ENCODE measurements around the gene BARHL2.

BARHL2 gene

DNA sequence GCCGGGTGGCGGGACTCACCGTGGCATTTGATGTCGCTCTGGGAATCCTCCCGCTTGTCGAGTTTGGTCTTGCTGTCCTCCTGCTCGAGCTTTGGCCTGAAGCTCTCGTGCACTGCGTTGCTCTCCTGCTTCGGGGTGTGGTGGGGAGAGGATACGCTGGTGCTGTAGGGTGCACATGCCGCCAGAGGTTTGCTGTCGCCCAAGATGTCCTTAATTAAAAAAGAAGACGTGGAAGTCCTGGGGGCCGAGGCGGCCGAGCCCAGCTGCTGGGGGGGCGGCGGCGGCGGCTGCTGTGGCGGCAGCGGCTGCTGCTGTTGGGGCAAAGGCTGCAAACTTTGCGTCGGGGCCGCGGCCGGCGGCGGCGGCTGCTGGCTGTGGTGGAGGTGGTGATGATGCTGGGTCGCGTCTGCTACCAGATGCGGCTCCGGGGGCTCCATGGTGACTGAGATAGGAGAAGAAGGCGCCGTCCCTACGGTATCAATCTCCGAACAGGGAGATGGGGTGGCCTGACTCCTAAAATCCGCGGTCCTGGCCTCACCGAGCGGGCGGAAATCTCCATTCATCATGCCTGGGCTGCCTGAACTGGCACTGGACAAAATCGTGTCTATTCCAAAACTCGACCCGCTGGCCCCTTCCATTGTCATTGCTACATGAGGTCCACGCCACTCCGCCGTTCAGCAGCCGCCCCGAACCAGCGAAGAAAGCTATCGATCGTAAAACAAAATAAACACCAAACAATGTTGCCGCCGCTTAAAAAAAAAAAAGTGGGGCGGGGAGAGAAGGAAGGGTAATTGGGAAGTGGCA is at the start of gene BARHL2:
TSS of gene BARHL2 (minus strand) at position 751 of the 804 bp plus-strand sequence. CDS start at position 644, 107 bp downstream.
- DNase-seq, result no peak

DNA sequence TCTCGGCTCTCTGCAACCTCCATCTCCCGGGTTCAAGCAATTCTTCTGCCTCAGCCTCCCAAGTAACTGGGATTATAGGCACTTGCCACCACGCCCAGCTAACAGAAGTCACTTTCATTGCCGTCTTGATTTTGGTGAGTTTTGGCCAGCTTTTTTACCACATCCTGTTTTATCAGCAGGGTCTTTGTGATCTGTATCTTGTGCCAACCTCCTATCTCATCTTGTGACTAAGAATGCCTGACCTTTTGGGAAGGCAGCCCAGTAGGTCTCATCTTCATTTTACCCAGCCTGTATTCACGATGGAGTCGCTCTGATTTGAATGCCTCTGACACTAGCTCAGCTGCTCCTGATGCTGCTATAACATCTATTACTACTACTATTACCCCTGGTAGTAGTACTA is 46.8 kb upstream of the BARHL2 start:
- no peak for DNase-seq

DNA sequence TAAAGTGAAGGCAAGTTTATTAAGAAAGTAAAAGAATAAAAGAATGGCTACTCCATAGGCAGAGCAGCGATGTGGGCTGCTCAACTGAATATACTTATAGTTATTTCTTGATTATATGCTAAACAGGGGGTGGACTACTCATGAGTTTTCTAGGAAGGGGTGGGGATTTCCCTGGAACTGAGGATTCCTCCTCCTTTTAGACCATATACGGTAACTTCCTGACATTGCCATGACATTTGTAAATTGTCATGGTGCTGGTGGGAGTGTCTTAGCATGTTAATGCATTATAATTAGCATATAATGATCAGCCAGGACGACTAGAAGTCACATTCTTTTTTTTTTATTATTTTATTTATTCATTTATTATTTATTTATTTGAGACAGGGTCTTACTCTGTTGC is 46.4 kb upstream of the BARHL2 start:
- no peak for DNase-seq

DNA sequence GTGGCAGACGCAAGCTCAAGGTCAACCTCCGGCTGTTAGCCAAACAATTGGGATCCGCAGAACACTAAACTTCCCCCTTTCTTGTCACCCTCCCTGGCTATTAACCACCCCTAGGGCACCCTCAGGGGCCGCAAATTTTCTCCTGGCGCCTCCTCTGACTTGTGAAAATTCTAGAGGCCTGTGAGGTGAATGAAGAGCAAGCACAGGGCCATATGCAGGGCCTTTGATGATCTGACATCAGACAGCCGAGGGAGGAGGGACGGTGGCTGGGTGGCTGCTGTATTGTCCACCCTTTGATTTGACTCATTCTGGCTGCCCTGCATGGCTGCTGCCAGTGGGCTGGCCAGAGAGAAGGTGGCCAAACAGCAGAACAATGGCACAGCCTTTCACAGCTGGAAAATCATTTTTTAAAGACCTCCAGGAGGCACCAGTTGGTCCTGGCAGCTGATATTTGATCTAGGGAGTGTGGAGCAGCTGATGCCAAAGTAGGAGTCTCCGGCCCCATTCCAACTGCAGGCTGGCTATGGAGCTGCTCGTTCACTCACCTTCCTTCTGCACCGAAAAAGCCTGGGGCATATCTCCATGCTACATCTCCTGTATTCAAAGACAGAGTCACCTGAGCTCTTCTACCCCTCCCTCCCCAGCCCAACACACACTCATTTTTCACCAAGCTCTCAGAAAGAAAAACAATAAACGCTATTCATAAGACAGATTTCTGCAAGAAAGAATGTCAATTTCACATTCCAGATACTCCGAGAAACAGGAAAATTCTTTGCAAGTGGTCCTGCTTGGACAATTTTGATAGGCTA is 44.9 kb upstream of the BARHL2 start:
- DNase-seq, result no peak

DNA sequence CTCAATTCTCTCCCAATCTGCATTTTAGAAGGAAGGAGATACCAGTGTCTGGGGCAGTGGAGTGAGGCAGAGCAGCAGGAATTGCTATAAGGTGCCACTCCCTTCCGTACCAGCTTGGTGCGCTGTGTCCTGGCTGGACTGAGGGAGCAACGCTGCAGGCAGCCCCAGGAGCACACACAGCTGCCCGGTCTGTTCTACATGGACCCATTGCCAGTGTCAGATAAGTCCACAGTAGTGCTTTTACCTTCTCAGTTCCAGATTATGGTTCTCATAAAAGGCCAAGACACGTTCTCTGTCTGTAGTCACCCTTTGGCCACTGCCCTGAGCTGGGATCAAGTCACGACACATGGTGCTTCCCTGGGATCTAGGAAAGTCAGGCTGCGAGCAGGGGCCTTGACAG is 44.1 kb upstream of the BARHL2 start:
- DNase-seq, result no peak

DNA sequence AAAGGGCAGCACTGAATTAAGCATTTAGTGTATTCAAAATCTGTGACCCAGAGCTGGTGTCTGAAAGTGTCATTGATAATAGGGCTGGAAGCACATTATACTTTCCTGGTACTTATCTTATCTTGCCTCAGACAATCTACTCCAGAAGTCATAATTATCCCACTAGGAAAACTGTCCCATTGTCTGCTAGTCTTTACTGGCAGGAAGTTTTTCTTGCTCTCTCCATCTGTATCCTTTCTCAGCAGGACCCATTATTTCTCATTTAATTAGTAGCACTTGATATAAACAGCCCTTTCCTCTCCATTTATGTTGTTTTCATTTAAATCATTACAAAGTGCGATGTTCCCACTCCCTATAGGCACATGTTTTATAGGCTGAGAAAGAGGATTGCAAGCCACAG is 36.5 kb upstream of the BARHL2 start:
- DNase-seq, result no peak

DNA sequence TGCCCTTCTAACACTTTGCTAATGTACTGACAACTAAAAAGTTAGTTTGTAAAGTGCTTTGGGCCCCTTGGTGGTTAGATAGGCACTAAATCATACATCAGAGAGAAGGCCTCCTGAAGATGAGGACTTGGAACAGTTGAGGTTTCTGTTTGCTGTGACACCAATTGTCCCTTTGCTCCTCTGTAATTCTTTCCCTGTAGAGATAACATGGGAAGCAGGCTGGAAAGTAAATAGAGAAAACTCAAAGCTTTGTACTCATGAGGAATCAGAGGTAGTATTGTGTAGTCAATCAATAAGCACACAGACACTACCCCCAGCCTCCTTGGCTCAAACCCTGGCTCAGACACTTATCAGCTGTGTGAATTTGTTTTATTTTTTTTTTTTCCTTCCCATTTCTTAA is 31.6 kb upstream of the BARHL2 start:
- no peak for DNase-seq

DNA sequence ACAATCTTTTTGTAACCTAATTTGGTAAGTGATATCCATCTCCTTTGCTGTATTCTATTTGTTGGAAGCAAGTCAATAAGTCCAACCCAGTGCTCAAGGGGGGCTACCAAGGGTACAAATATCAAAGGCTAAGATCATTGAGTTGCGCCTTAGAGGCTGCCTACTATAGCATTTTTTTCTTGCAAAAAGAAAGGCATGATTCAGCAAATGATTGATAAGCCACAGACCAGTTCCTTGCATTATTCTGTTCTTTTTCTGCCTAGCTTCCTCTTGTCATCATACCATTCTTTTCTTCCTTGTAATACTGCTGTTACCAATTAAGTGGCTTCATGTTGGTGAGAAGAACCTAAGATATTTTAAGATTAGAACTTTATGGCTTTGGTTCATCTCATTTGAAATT is 29.8 kb upstream of the BARHL2 start:
- no peak for DNase-seq

DNA sequence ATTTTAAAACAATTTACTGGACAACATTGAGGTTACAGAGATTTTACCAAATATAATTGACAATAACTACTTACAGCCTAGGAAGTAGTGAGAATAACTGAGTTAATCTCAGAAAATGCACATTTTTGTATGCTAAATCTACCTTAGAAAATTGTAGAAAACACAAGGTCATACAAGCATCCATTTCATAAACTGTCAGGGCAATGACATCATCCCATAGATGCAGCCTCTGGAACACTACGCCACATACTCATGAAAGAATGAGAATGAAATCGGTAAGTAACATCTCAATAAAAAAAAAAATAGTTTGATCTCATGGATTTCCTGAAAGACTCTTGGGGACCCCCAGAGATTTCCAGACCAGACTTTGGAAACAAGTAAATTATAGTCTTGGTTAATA is 28.9 kb upstream of the BARHL2 start:
- no peak for DNase-seq

DNA sequence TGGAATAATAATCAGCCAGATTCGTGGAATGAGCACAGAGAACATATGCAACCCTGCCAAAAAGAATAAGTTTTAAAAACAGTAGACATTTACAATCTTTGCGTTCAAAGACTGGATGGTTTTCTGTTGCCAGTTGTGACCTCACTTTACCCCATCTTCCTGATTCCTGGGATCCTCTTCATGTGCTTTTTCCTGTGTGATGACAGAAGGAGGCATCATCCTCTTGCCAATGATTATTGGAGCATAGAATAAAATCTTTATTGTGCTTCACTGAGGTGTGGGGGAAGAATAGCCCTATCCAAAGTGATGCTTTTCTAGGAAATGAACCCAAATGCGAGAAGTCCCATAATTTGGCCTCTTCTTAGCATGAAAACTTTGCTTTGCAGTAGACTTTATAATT is 15.0 kb upstream of the BARHL2 start:
- DNase-seq, result no peak

DNA sequence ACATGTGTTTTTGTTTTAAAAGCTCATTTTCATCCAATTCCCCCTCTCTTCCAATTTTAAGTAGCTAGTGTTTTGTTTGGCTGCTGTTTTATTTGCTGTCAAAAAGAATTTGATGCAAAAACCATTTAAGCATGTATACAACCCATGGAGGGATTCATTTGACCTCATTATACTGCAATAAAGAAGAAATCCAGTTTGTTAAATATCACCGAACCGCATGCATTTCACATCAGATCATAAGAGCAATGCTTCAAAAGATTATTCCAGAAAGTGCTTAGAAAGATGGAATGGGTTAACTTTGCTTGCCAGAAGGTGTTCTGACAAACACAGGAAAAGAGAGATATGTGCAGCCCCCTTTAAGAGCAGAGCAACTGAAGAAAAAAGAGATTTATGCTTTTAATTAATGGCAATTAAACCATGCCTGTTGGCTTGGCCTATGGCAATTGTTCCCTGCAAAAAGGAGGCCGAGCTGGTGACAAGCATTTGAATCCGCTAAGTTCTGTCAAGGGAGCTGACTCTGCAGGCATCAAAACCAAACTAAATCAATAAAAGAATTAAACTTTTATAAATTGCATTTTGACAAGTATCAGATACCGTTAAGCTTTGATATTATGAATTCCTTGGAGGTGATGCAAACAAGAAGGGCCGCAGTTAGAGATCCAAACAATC is 14.4 kb upstream of the BARHL2 start:
- no peak for DNase-seq

DNA sequence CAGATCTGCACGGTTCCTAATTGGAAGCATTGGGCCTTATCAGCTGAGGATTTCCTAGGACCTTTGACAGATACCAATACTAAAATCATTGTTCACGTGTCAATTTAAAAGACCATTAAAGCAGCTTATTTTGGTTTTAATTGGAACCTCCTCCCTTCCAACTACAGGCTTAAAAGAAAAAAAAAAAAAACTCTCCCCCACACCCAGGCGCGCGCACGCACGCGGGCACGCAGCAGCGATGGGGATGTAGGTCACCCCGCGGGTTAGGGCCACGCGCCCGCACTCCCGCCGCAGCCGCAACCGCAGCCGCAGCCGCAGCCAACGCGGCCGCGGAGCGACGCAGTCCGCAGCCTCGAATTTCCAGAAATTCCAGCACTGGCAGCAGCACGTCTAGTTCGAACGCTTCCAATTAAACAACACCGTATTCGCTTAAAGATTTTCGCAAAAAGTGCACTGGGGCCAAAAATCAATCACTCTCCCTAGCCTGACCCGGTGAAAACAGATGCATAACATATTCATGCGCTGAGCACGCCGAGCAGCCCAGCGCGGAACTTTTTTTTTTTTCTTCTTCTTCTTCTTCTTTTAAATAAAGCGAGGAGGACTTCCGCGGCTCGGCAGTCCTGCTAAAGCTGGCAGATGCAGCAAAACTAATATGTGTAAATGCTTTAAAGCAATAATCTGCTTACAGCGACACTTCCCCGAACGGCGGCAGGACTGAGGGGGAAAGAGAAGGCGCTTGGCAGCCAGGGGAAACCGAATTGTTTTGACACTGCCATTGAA is 13.3 kb upstream of the BARHL2 start:
- no peak for DNase-seq

DNA sequence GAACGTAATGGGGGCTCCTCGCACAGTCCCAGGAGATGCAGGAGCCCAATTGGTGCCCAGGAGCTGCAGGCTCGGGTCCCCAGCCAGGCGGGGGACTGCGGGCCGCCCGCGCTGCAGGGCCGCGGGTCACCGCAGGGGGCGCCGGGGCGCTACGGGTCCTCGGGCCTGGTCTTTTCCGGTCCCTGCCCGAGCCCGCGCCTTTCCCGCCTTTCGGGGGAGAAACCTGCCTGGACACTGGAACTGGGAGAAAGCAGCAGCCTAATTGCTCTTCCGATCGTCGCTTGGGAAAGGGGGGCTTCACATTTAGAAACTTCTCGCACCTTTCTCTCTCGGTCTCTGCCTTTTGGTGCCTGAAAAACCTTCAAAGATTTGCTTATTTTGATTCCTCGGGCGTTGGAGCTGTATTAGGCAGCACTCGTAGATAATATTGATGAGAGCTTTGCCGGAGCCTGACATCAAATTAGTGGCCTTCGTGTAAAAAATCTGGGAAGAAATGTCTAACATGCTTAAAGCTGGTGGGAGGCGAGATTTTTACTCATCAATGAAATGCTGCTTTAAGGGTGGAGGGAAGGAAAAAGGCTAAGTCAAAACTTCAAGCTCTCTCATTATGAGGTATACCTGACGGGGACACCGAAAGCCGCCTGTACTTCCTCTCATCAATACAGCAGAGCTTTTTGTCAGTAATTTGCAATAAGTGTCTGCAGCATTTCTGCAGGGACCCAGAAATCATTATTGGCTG is 12.6 kb upstream of the BARHL2 start:
- no peak for DNase-seq

DNA sequence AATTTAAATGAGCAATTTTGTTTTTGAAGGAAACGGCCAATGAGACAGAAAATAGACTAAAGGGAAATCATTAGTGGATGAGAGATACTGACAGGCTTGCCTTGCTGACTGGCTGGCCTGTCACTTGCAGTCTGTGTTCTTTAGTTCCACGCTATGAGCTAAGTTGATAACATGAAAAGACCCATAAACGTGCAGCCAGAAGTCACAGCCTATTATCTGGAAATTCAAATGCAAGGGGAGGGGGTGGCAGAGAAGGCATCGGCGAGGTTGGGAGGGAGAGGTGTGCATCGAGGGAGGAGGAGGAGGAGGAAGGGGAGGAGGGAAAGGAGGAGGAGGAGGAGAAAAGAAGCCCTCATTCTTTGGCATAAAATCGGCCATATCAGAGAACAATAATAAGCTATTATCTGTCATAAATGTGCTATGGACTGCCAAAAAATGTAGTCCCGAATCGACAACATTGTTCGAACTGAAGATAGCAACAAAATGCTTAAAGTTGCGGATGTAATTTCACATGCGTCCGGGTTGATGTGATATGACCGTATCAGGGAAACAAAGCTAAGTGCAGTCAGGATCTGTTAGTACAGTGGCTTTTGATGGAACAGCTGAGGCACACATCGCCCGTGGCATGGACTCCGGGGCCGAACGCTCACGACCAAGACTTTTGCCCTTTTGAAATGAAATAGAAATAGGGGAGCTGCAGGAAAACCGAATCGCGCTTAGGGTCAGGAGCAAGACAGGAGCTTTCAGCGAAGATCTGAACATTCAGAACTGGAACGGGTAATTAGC is 11.6 kb upstream of the BARHL2 start:
- no peak for DNase-seq

DNA sequence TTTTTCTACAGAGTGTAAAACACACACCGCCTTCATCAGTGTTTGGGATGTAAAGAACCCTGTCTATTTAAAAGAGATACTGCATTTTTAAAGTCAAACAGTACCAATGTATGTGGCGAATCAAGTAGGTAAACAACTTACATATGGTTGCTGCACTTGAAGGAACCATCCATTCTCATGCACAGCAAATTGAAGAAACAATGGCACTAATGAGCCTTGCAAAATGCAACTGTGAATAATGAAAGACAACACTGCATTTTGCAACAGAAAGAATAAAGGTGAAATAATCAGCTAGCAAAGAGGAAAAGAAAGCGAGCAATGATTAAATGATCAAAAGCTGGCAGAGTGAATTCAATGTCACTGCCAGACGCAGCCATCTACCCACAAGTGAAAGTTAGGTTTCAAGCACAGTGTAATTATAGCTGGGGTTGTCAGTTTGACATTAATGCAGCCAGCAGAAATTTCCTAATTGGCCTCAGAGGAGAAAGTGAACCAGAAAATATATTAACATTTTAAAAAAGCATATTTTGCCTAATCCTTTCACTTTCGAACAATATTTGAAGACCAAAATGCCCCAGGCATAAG is 10.9 kb upstream of the BARHL2 start:
- DNase-seq, result no peak

DNA sequence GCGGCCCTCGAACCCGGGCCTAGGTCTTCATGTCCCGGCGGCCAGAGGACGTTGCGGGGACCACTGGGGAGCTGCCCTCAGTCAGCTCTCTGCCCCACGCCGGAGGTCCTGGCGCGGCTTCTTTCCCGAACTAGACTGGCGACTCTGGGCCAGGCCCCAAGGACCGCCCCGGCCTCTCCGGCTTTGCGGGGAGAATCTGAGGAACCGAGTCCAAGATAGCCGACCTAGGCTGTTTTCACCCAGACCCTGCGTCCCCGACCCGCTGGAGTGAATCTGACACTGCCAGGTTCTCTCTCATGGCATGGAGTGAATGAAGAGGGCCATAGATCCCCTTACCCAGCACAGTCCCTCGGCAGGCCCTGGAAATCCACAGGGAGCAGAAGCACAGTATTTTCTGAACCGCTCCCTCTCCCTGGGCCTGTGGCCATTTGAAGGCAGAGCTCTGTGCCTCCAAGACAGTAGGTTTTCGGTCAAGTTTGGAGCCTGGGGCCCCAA is 9.9 kb upstream of the BARHL2 start:
- no peak for DNase-seq

DNA sequence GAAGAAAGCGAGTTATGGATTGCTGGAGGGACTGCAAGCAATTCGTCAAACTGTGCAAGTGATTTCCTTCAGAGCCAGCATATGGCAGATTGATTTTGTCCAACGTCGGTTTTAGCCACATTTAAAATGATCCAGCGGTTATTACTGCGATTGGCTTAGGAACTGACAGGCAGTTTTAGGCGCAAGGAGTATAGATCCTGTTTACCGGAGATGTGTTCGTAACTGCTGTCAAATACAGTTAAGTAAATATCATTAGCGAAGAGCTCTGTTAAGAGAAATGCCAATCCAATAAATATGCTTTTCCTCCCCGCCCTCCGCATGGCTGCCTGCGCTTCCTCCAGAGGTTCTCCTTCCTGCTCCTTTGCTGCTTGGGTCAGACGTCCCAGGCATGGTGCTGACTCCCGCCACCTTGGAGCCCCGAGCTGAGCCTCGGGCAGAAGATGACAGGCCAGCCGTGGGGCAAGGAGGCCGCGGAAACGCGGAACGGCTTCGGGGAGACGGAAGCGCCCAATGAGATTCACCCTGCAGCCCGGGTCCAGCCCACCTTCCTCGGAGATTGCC is 9.4 kb upstream of the BARHL2 start:
- DNase-seq, result no peak

DNA sequence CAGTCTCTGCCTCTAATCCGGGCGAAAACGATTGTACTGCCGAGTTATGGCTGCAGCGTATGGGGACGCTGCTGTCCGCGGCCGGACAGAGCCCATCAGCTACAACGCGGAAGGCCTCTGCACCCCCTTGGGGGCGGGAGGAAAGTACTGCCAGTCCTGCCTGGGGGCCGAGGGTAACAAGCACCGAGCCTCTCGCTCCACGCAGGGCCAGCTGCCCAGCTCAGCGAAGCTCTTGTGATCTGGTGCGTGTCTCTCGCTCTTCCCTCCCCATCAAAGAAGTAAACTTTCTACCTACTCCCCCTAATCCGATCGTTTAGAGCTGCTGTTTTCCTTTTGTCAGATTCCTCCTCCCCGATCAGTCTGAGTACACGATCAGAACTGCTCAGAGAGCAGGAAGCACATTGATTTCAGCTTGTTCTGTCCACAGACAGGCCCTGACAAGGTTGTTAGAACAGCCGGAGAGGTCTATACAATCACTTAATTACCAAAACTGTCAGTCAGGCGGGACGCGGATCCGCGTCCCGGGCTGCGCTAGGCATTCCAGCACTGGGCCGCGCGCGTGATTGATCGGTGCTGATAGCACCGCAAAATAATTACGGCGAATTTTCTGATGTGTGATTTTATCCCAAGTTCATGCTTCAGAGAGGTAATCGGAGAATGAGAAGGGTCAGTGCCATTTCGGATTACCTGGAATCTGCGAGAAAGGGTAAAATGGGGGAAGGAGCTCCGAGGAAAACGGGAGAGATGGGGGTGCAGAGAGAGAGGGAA is 8.7 kb upstream of the BARHL2 start:
- DNase-seq, result no peak

DNA sequence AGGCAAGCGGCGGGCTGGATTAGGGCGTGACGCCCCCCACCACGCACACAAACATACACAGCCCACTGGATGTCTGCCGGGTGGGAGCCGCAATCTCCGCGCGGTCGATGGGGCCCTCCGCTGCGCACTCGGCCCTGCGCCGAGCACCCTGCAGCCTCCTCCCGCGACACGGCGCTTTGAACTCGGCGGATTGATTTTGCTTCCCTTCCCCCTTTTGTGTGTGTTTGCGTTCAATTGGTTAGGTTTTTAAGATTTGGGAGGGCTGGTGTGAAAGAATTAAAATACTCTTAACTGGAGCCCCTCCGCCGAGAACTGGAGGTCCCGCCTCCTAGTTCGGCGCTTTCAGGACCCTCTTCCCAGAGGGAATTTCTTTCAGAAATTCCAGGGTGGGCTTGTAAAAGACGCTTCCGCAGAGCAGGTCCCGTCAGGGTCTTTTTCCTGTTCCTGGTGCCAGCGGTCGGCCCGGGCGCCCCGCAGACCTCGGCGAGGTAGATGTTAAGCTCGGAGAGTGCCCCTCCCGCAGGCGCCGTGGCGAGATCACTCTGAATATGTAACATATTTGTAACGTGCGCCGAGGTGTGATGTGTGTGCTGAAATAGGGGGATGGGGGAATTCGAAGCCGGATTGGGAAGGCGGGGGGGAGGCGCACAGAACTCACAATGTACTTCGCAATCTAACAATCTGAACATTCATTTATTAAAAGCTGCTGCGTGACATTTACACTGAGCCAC is 8.0 kb upstream of the BARHL2 start:
- DNase-seq, result no peak
